Measurements from ENCODE around the gene UBE2D2. TPM values are rescaled to one million over a fixed set of nuclear protein-coding genes. Genes with fewer than 3 reads are reported as not detected.

Gene UBE2D2
- total RNA-seq, 4 donors from 2014 or later = 65.2 to 114 (median 85.6) TPM

- Histone ChIP-seq H3K4me3 (peak overlapping the region; percentile 29 to 90), H3K27ac (peak overlapping the region; percentile 26 to 94 (median 92)), H3K27me3 (peaks cover 6% of the 10 kb centered on the region), H3K4me1 (peaks cover 0 to 82% (median 57%) of the 10 kb centered on the region in 3 donors), H3K36me3 (no peaks in the 10 kb centered on the region), H3K9me3 (no peaks in the 10 kb centered on the region)
- ATAC-seq = no peak
- peak in 3 of 4 experiments; percentile 48 to 58 (median 57) for TF ChIP-seq CTCF (IDR thresholded peaks at IDR 0.05)
- TF ChIP-seq EP300 (IDR thresholded peaks at IDR 0.05) = no peak
- WGBS, 2 donors (ENCODE audit: low coverage in 1 of 2) = 3% methylated on average over 7 of the region's 48 CpGs; no CpG with 5 or more reads in 1 of the 2 donors
Measured at GRCh38 chr5:139650031-139650688, 89.0 kb downstream of the UBE2D2 start.

GRCh38 chr5:139650689-139651042, 89.5 kb downstream of the UBE2D2 start:
- Histone ChIP-seq H3K27me3 (peaks cover 6% of the 10 kb centered on the region), H3K4me3 (peak overlapping the region; percentile 29 to 90), H3K4me1 (peaks cover 0 to 88% (median 62%) of the 10 kb centered on the region in 3 donors), H3K27ac (peak overlapping the region; percentile 26 to 94 (median 92)), H3K36me3 (no peaks in the 10 kb centered on the region), H3K9me3 (no peaks in the 10 kb centered on the region)
- WGBS, 2 donors (ENCODE audit: low coverage in 1 of 2) = no CpG with 5 or more reads among the region's 13 CpGs
- ATAC-seq = no peak
- TF ChIP-seq POLR2A (IDR thresholded peaks at IDR 0.05) (no peak), CTCF (IDR thresholded peaks at IDR 0.05) (no peak), POLR2AphosphoS5 (IDR thresholded peaks at IDR 0.05) (no peak), EP300 (IDR thresholded peaks at IDR 0.05) (no peak)

GRCh38 chr5:139651043-139651834, 90.1 kb downstream of the UBE2D2 start:
- 26 to 38% methylated on average over 2 to 4 of the region's 14 CpGs for WGBS, 2 donors (ENCODE audit: low coverage in 1 of 2)
- Histone ChIP-seq H3K4me1 (peaks cover 0 to 93% (median 67%) of the 10 kb centered on the region in 3 donors), H3K27me3 (peaks cover 6% of the 10 kb centered on the region), H3K4me3 (peak overlapping the region; percentile 29 to 90), H3K9me3 (no peaks in the 10 kb centered on the region), H3K27ac (peak overlapping the region; percentile 26 to 94 (median 92)), H3K36me3 (no peaks in the 10 kb centered on the region)
- TF ChIP-seq POLR2A (IDR thresholded peaks at IDR 0.05) (no peak), POLR2AphosphoS5 (IDR thresholded peaks at IDR 0.05) (peak; percentile 3)
- peak; percentile 34 for ATAC-seq

- peak; percentile 55 for ATAC-seq
- H3K9me3 ChIP-seq = no peaks in the 10 kb centered on the region
- TF ChIP-seq POLR2AphosphoS5 (IDR thresholded peaks at IDR 0.05) = peak; percentile 37
- no peak for TF ChIP-seq EP300 (IDR thresholded peaks at IDR 0.05)
- no peaks in the 10 kb centered on the region for H3K36me3 ChIP-seq
- H3K27ac ChIP-seq = peak overlapping the region; percentile 40 to 94 (median 92)
- H3K4me3 ChIP-seq = peak overlapping the region in 1 of 2 donors; percentile 90
- WGBS, 2 donors (ENCODE audit: low coverage in 1 of 2) = 14 to 28% methylated on average over 10 to 18 of the region's 23 CpGs
- H3K4me1 ChIP-seq = peaks cover 0 to 95% (median 72%) of the 10 kb centered on the region in 3 donors
- H3K27me3 ChIP-seq = peaks cover 6% of the 10 kb centered on the region
Measured at GRCh38 chr5:139651853-139652787, 91.0 kb downstream of the UBE2D2 start.

GRCh38 chr5:139652788-139653241, 91.7 kb downstream of the UBE2D2 start:
- WGBS, 2 donors (ENCODE audit: low coverage in 1 of 2) = 10 to 18% methylated on average over 2 to 3 of the region's 5 CpGs
- Histone ChIP-seq H3K27ac (peak overlapping the region; percentile 11 to 94 (median 92)), H3K4me3 (peak overlapping the region in 1 of 2 donors; percentile 90), H3K4me1 (peaks cover 0 to 95% (median 73%) of the 10 kb centered on the region in 3 donors), H3K9me3 (no peaks in the 10 kb centered on the region), H3K36me3 (no peaks in the 10 kb centered on the region), H3K27me3 (peaks cover 6% of the 10 kb centered on the region)
- TF ChIP-seq POLR2AphosphoS5 (IDR thresholded peaks at IDR 0.05) = no peak
- no peak for TF ChIP-seq CTCF (IDR thresholded peaks at IDR 0.05)
- no peak for TF ChIP-seq POLR2A (IDR thresholded peaks at IDR 0.05)
- no peak for ATAC-seq

Measured in gastroesophageal sphincter (tissue), 4 donors.